GM19463 (cell line): ENCODE data around the gene TUBB2A.
"Not testable (repeated sequence)": the region's sequence is repeated elsewhere in the genome, so short reads cannot be mapped to it uniquely, and the experiment has no call there.

ENCODE experiments used
- ATAC-seq: cut with Tn5 transposase; IDR thresholded peaks from one replicate; pipeline ENCODE4 v1.9.1; 2021; ENCODE audit warnings: mild to moderate bottlenecking, moderate library complexity; ENCODE audit not compliant: unreplicated experiment

TUBB2A gene

DNA sequence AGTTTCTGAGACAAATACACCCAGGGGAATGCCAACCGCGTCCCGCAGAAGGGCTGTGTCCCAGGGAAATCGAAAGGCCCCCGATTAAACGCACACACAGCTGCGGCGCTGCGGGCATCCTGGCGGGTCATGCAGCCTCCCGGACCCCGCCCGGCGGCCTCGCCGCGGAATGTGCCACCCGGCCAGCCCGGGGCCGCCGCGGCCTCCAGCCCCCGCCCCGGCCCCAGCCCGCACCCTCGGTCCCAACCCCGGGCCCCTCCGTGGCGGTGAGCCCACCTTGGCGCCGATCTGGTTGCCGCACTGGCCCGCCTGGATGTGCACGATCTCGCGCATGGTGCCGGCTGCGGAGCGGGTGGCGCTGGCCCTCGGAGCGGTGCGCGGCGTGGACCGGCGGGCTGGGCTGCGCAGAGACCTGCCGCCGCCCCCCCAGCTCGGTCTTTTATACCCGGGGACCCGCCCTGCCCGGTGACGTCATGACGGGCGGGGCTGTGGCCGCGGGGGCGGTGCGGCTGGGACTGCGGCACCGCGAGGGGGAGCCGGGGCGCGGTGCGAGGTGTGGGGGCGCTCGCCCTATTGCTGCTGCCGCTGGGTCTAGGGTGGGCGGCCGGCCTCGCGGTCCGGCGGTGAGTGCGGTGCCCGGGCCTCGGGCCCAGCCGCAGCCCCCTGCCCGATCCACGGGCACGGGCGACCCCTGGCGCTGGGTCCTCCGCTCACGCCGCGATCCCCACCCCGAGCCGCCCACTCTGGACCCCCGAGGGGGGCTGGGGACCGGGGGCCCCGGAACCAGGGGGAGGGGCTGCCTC, at the start of gene TUBB2A:
Gene TUBB2A, minus strand, starts transcription at position 414 of the 803 bp plus-strand sequence. Its CDS starts 81 bp downstream, at position 333.
- ATAC-seq = peak; percentile 89

DNA sequence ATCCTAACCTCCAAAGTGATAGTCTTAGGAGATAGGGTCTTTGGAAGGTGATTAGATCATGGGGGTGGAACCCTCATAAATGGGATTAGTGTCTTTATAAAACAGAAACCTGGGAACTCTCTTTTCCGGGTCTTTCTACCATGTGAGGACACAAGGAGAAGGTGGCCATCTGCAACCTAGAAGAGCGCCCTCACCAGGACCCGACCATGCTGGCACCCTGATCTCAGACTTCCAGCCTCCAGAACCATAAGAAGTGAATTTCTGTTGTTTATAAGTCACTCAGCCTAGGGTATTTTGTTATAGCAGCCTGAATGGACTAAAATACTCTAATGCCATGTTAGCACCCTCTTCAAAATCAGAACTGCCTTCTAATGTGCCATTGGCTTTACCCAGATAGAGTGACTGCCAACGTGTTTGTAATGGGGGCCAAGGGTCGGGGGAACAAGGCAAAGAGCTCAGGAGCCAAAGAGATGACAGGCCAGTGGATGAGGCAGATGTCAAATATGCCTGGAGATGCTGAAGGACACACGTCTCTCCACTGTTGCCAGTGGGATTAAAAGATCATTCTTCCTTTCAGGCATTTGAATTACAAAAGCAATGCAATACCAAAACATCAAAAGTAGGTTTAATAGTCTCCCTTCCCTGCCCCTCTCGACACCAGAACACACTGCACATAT, 49.1 kb upstream of the TUBB2A start:
- ATAC-seq = no peak

DNA sequence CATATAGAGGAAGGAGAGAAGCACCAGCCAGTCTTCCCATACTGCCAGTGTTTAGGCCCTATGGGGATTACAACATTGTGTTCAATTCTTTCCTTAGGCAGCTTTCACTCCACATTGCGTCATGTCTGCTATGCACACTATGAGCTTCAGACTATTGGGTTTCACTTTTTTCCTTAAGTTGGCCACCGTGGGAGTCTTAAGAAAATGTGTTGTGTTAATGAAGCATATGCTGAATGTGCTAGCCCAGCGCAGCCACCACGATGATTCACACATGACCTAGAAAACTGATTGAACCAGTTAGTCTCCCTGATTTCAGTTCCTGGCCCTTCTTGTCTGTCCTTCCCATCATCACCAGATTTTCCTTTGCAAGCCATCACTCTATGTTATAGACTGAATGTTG, 48.6 kb upstream of the TUBB2A start:
- no peak for ATAC-seq

DNA sequence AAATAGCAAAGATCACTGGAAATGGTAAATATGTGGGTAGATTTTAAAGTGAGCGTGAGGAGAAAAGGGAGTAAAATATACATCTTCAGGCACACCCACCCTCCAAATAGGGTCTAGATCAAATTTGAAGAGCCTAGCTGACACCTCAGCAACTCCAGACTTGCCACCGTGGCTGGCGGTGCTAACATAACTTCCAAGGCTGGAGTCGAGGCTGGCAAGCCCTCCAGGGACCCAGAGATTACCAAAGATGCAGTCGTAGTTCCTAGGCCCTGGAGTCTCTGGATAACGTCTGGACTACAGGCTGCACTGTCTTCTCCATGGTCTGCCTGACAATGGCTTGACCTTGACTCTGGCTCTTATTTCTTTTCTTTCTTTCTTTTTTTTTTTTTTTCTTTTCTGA, 47.6 kb upstream of the TUBB2A start:
- no peak for ATAC-seq

DNA sequence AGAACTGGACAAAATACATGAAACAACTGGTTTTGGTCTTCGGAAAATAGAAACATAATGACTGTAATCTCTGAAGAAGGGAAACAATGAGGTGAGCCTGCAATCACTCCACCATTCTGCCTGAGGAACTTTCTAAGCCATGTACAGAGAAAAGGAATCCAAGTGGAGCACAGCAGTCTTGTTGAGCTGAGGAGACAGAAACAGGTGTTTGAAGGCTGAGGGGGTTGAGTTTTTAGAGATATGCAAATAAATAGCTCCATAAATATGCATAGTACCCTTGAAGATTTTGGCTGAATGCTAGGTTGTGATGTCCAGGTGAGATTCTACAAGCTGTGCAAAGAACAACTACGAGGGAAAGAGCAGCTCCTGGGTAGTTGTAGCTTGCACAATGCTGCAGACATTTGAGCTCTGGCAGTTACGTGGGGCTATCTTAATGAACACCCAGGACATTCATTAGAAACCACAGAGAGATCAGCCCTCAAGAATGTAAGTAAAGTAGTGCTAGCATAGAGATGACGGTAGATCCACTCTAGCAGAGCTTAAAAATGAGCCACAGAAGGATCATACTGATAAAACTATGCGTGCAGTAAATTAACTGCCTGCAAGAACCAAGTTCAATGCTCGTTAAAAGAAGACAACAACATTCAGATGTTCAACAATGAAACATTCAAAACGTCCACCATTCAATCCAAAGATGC, 45.8 kb upstream of the TUBB2A start:
- ATAC-seq = no peak

DNA sequence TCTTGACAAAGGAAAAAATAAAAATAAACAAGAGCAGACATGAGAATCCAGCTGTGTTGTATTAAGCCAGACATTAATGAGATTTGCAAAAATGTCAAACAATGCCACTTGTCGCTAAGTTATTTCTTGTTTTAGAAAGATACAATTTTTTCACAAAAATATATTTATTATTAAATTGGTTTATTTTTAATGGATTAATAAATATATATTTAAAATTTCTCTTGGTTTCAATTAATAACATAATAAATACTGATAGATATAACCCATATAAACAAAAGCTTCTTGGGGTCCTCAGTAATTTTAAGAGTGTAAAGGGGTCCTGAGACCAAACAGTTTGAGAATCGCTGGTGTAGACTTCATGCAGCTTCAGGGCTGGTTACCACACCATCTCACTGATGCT, 44.0 kb upstream of the TUBB2A start:
- ATAC-seq = no peak

DNA sequence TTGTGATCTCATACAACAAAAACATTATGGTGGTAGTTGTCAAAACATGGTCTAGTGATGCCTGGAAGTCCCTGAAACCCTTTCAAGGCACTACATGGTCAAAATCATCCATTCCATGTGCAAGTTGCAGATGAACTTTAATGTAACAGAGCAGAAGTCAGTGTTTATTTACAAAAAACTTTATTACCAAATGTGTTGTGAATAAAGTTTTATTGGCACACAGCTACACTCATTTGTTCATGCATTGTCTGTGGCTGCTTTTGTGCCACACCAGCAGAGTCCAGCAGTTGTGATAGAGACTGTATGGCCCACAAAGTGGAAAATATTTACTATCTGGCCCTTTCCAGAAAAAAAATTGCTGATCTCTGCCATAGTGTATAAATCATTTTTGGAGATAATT, 43.3 kb upstream of the TUBB2A start:
- ATAC-seq = no peak

DNA sequence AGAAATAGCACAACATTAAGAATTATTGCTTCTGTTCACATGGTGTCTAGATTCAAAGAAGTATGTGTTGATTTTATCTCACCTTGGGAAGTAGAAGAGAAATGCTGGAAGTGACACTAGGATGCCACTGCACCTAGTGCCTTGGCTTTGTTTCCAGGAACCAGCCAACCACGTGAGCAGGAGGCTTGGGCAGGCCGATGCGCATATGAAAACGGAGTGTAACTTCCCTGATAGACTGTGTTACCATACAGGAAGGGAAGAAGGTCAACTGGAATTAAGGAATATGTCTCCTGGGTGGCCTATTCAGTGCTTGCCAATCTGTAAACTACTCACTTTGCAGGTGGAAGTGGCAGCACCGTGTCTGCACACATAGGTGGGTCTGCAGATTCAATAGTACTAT, 42.0 kb upstream of the TUBB2A start:
- ATAC-seq = no peak

DNA sequence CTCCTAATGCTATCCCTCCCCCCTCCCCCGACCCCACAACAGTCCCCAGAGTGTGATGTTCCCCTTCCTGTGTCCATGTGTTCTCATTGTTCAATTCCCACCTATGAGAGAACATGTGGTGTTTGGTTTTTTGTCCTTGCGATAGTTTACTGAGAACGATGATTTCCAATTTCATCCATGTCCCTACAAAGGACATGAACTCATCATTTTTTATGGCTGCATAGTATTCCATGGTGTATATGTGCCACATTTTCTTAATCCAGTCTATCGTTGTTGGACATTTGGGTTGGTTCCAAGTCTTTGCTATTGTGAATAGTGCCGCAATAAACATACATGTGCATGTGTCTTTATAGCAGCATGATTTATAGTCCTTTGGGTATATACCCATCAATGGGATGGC, 40.4 kb upstream of the TUBB2A start:
- not testable (repeated sequence) for ATAC-seq

DNA sequence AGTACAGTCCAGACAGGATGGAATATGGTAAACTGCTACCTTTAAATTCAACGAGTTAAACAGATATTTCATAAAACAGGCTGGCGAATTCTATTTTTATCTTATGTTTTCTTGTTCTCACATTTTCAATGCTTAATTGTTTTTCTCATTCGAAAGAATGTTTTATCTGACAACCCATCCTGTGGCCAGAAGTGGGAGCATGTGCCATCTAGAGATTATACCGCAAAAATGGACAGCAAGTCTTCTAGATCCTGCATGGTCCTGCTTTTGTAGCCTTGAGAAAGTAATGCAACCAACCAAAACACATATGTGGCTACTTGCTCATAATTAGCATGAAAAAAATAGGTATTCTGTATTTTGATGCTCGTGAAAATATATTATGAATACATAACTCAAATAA, 39.4 kb upstream of the TUBB2A start:
- no peak for ATAC-seq

DNA sequence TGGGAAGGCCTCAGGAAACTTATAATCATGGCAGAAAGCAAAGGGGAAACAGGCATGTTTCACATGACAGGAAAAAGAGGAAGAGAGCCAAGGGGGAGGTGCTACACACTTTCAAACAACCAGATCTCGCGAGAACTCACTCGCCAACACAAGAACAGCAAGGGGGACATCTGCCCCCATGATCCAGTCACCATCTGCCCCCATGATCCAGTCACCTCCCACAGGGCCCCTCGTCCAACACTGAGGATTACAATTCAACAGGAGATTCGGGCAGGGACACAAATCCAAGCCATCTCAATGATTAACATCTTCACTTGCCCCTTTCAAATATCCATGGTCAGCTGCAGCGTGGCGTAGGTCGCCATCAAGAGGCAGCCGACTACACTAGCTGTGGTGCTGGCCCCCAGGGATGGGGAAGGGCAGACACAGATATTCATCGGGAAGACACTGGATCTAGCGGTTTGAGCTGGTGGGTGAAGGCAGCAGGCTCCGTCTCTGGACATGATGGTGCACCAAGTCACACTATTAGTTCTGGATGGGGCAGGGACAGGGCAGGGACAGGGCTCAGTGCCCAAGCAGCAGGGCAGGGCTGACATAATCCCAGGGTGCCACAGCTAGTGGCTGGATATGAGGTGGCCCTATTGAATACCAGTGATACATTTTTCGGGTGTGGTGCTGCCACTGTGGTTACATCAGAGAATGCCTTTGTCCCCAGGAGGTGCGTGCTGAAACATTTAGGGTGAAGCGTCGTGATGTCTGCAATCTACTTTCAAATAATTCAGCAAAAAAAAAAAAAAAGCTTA, 38.6 kb upstream of the TUBB2A start:
- no peak for ATAC-seq

DNA sequence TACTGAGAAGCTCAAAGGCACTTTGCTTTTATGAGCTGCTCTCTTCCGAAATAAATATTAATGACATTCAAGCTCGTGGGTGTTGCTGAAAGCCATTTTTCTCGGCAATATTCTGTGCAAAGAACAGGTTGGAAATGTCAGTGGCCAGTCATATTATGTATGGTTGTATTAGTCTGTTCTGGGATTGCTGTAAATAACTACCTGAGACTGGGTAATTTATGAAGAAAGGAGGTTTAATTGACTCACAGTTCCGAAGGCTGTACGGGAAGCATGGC, 38.0 kb upstream of the TUBB2A start:
- ATAC-seq = no peak

DNA sequence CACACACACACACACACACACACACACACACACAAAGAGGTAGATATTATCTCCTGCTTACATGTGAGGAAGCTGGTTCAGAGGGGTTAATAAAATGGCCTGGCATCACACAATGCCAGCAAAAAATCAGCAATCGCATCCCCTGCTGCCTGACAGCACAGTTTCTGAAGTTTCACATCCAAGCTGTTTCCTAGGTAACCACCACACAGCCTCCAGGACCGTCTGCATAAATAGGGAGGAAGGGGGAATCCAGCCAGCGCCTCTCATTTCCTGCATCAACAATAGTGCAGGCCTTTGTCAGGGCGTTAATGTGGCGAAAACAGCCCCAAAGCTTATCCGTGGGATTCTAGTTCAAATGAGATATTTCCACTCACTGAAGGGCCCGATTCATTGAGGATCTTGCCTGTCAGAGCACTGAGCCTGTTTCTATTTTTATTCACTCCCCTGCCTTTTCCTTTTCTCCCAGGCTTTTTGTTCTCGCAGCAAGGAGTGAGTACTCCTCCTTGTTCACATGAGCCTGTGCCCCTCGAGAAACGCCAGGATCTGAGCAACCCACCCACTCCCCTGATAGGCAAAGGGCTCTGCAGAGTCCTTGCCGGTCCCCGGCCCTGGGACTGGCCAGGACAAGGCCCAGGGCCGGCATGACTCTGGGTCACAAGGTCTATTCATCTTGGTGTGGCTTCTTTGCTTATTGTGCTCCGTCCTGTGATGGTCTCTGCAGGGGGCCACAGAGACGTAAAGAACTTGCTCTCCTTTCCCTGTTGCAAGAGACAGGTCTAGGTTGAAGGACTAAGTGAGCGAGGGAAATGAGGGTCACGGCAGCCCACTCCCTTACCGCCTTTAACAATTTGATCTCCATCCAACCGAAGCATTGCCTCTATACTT, 37.4 kb upstream of the TUBB2A start:
- no peak for ATAC-seq

DNA sequence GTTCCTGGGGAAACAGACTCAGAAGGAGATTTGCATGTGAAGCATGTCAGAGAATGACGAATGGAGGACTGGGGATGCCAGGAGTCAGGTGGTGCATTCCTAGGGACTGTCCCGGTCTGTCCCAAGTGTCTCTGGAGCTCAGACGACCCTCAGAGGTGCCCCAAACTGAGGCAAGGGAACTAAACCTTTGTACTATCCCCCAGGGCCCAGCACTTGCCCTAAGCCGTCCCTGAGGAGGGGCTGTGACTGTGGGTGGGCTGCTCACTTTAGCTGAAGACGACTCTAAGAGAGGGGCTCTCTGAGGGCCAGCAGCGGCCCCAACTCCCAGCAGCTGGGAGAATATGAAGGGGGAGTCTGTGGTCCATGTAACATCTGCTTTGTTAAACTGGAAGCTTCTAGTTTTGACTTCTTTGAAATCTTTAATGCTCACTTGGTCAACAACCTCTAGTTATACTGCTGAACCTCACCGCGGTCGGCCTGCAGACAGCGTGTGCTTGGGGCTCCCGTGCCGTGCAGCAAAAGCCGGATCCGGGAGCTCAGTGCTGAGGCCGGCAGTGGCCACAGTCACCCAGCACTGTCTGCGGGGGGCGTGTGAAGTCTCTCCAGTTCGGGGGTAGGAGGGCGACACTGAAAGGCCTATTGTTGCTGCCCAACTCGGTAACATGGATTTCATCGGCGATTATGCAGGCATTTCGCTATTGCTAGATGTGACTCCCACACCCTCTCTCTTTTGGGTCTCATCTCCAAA, 35.9 kb upstream of the TUBB2A start:
- ATAC-seq = no peak

DNA sequence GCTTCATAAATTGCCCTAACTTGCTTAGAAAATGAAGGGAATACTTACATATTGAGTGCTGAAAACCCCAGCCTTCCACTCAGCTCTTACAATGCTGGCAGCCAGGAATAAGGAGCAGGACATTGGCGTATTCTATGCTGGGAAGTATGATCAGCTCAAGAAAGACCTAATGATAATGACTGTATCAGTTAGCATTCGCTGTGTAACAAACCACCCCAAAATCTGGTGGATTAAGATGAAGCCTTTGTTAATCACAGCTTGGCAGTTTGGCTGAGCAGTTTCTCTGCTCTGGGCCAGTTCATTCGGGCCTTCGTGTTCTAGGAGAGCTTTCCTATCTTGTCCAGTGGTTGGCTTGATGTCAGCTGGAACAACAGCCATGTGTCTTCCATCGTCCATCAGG, 33.4 kb upstream of the TUBB2A start:
- no peak for ATAC-seq

DNA sequence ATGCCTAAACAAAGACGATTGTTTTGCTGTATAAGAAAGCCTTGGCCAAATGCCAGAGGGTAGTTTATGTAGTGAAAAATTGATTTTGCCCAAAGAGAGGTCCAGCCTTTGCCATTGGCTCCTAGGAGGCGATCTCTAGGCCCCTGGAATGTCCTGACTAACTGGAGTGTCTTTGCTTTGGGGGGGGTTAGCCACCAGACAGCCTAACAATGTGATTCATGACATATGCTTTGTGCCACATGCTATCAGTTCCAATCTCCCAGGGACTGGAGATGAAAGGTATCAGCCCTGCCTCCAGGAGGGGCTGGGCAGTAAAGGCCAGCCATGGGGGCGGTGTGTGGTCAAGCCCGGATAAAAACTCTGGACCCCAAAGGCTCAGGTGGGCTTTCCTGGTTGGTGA, 32.7 kb upstream of the TUBB2A start:
- ATAC-seq = no peak

DNA sequence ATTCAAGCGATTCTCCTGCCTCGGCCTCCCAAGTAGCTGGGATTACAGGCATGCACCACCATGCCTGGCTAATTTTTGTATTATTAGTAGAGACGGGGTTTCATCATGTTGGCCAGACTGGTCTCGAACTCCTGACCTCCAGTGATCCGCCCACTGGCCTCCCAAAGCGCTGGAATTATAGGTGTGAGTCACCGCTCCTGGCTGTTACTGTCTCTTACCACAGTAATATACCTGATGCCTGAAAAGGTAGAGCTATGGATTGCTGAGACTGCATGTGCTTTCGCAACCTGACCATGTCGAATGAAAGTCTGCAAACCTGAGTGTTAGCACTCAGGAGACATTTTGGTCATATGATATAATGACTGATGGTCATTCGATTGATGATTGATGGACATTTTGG, 31.8 kb upstream of the TUBB2A start:
- ATAC-seq = not testable (repeated sequence)

DNA sequence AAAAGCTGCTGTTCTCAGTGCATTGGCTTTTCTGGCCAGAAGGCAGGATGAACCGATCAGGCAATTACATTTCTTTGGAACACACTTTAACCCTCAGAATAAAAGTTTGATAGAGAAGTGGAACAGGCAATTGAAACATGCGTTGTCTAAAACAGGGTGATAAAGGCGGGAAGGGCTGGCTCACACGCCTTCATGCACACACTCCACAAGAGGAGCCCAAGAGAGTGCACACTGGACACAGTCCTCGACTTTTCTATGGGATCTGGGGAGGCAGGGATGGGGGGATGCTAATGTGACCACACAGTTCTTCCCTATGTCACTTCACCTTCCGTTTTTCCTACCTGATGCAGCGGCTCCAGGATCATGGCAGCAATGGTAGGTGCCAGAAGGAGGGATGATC, 30.9 kb upstream of the TUBB2A start:
- ATAC-seq = no peak

DNA sequence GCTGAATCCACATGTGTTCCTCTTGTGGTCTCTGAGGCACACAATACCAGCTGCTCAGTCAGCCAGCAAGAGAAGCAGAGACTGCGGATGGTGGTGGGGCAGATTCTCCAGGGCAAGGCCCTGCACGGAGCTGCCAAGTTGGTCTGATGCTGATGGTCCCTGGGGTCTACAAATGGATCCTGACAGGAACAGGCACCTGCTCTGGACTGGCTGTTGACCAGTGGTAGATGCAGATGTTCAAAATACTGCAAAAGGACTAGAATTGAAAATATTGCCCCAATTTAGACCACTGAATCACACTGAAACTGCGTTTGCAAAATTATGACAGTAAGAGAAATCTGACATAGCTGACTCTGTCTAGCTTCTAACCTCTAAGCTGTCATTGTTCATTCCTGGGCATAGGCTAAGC, 29.6 kb upstream of the TUBB2A start:
- ATAC-seq = no peak

DNA sequence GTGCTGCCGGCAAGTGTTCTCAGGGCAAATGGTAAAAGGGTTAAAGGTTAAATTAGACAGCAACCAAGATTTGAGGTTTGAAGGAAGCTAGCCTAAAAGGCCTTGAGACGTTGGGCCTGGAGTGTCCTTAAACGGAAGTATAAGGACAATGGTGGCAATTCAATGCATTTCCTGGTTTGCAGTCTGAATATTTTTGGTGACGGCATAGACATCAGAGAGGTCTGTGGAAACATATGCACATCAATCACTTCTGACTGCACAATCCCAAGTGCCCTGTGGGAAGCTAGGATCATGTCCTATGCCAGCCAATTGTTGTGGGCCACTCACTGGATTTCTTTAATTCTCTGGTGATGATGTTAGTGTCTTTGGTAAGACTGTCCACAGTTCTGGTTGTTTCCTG, 25.7 kb upstream of the TUBB2A start:
- no peak for ATAC-seq
